NCI-H82 (cell line): Measurements from ENCODE around the gene PRR15L.
A peak's percentile ranks its signal among the peaks of the same experiment; 100 is the strongest.

Experiments
- DNase-seq: peaks from one replicate; lab custom pipeline; 2025; lab: John Stamatoyannopoulos, UW

Gene PRR15L

GRCh38 chr17:47959825-47960655 is 2.4 kb upstream of the PRR15L start:
- no peak for DNase-seq

GRCh38 chr17:47956791-47957590 is 692 bp downstream of the PRR15L start:
- DNase-seq: no peak

- no peak for DNase-seq
These were observed 1.9 kb downstream of the PRR15L start for GRCh38 chr17:47955497-47956461.

- DNase-seq: no peak
These were observed 3.8 kb downstream of the PRR15L start for GRCh38 chr17:47953909-47954308.

- DNase-seq: no peak
These were observed 5.3 kb downstream of the PRR15L start for GRCh38 chr17:47952171-47953021.

- no peak for DNase-seq
These were observed 7.2 kb downstream of the PRR15L start for GRCh38 chr17:47950448-47950847.

- DNase-seq: no peak
These were observed 7.7 kb downstream of the PRR15L start for GRCh38 chr17:47949946-47950345.

GRCh38 chr17:47949197-47949759 is 8.4 kb downstream of the PRR15L start:
- peak; percentile 90 for DNase-seq

GRCh38 chr17:47948706-47949196 is 8.9 kb downstream of the PRR15L start:
- DNase-seq: peak; percentile 50

GRCh38 chr17:47946929-47947397 is 10.7 kb downstream of the PRR15L start:
- peak; percentile 87 for DNase-seq

GRCh38 chr17:47946516-47946915 is 11.2 kb downstream of the PRR15L start:
- no peak for DNase-seq

GRCh38 chr17:47945529-47946508 is 11.9 kb downstream of the PRR15L start:
- DNase-seq: no peak

- no peak for DNase-seq
These were observed 12.6 kb downstream of the PRR15L start for GRCh38 chr17:47945080-47945479.

- no peak for DNase-seq
These were observed 15.1 kb downstream of the PRR15L start for GRCh38 chr17:47942568-47942967.

GRCh38 chr17:47942096-47942510 is 15.6 kb downstream of the PRR15L start:
- no peak for DNase-seq

- peak; percentile 99 for DNase-seq
These were observed 16.2 kb downstream of the PRR15L start, which contains the start of gene PNPO for GRCh38 chr17:47941246-47942095. Gene PNPO (plus strand): TSS chr17:47941571. CDS start chr17:47941676, 105 bp downstream.

- DNase-seq: no peak
These were observed 19.7 kb downstream of the PRR15L start for GRCh38 chr17:47937941-47938340.

GRCh38 chr17:47935961-47936360 is 21.7 kb downstream of the PRR15L start:
- DNase-seq: peak; percentile 25
